Effector memory CD4-positive, alpha-beta T cell (primary cell): Measurements from ENCODE around the gene ACACA.

Experiments used
- DNase-seq, 3 donors: peaks; one replicate each; pipeline ENCODE4 v3.0.0-alpha.2; 2020
- H3K27ac ChIP-seq: 2 replicates; pipeline ENCODE4 v1.7.0; 2013; ENCODE audit warnings: mild to moderate bottlenecking, low read length, moderate library complexity; ENCODE audit not compliant: insufficient read depth, poor library complexity, severe bottlenecking
- H3K27me3 ChIP-seq: replicated peaks from 2 replicates; pipeline ENCODE4 v1.7.0; 2013; ENCODE audit warnings: mild to moderate bottlenecking, low read length; ENCODE audit not compliant: insufficient read depth, control insufficient read depth, poor library complexity, severe bottlenecking
- H3K36me3 ChIP-seq: 2 replicates; pipeline ENCODE4 v1.7.0; 2013; ENCODE audit warnings: mild to moderate bottlenecking, low read length, moderate library complexity; ENCODE audit not compliant: control insufficient read depth, insufficient read depth
- H3K4me1 ChIP-seq: 2 replicates; pipeline ENCODE4 v1.7.0; 2013; ENCODE audit warnings: low read length, mild to moderate bottlenecking; ENCODE audit not compliant: control insufficient read depth, insufficient read depth, poor library complexity, severe bottlenecking
- H3K4me3 ChIP-seq: 2 replicates; pipeline ENCODE4 v1.7.0; 2013; ENCODE audit warnings: low read length, low read depth, mild to moderate bottlenecking; ENCODE audit not compliant: insufficient read depth, poor library complexity, severe bottlenecking
- H3K9me3 ChIP-seq: 2 replicates; pipeline ENCODE4 v1.7.0; 2013; ENCODE audit warnings: mild to moderate bottlenecking, low read length, moderate library complexity; ENCODE audit not compliant: control insufficient read depth

ACACA gene

GRCh38 chr17:37047631-37048104 lies 359.0 kb downstream of the ACACA start:
- no peak overlapping the region for H3K4me3 ChIP-seq
- no peaks in the 10 kb centered on the region for H3K27me3 ChIP-seq
- H3K9me3 ChIP-seq = no peaks in the 10 kb centered on the region
- DNase-seq = peak; percentile 47 to 62 (median 51)
- peaks cover 36% of the 10 kb centered on the region for H3K36me3 ChIP-seq
- H3K4me1 ChIP-seq = no peaks in the 10 kb centered on the region
- H3K27ac ChIP-seq = no peak overlapping the region

GRCh38 chr17:37045351-37045922 lies 361.2 kb downstream of the ACACA start:
- no peaks in the 10 kb centered on the region for H3K27me3 ChIP-seq

GRCh38 chr17:37043201-37043600 lies 363.4 kb downstream of the ACACA start:
- Histone ChIP-seq H3K27me3 (no peaks in the 10 kb centered on the region), H3K27ac (no peak overlapping the region), H3K4me3 (no peak overlapping the region), H3K4me1 (no peaks in the 10 kb centered on the region), H3K9me3 (no peaks in the 10 kb centered on the region), H3K36me3 (peaks cover 19% of the 10 kb centered on the region)
- DNase-seq = no peak

More at GRCh38 chr17:37045351-37045922, 361.2 kb downstream of the ACACA start:
- H3K27ac ChIP-seq = no peak overlapping the region
- peaks cover 25% of the 10 kb centered on the region for H3K36me3 ChIP-seq
- H3K9me3 ChIP-seq = no peaks in the 10 kb centered on the region
- DNase-seq = no peak
- H3K4me3 ChIP-seq = no peak overlapping the region
- no peaks in the 10 kb centered on the region for H3K4me1 ChIP-seq

- Histone ChIP-seq H3K4me1 (no peaks in the 10 kb centered on the region), H3K9me3 (no peaks in the 10 kb centered on the region), H3K36me3 (peaks cover 19% of the 10 kb centered on the region), H3K4me3 (no peak overlapping the region), H3K27ac (no peak overlapping the region), H3K27me3 (no peaks in the 10 kb centered on the region)
- no peak for DNase-seq
These were observed 364.7 kb downstream of the ACACA start for GRCh38 chr17:37041932-37042331.

- no peaks in the 10 kb centered on the region for H3K4me1 ChIP-seq
- no peak overlapping the region for H3K27ac ChIP-seq
- DNase-seq = no peak
- H3K36me3 ChIP-seq = peaks cover 11% of the 10 kb centered on the region
- H3K4me3 ChIP-seq = no peak overlapping the region
- H3K27me3 ChIP-seq = no peaks in the 10 kb centered on the region
- H3K9me3 ChIP-seq = no peaks in the 10 kb centered on the region
These were observed 367.4 kb downstream of the ACACA start for GRCh38 chr17:37039269-37039668.

GRCh38 chr17:37037590-37038155 lies 369.0 kb downstream of the ACACA start:
- no peak for DNase-seq
- Histone ChIP-seq H3K36me3 (no peaks in the 10 kb centered on the region), H3K9me3 (no peaks in the 10 kb centered on the region), H3K27me3 (no peaks in the 10 kb centered on the region), H3K4me3 (no peak overlapping the region), H3K27ac (no peak overlapping the region), H3K4me1 (no peaks in the 10 kb centered on the region)
